ENCODE measurements around the gene KRTAP12-2. TPM values are rescaled to one million over a fixed set of nuclear protein-coding genes. Genes with fewer than 3 reads are reported as not detected.

The KRTAP12-2 gene
- polyA plus RNA-seq, 1 donor (not counting 4 experiments of a cell fraction or from before 2014, with no cell fraction given), result not detected

DNA sequence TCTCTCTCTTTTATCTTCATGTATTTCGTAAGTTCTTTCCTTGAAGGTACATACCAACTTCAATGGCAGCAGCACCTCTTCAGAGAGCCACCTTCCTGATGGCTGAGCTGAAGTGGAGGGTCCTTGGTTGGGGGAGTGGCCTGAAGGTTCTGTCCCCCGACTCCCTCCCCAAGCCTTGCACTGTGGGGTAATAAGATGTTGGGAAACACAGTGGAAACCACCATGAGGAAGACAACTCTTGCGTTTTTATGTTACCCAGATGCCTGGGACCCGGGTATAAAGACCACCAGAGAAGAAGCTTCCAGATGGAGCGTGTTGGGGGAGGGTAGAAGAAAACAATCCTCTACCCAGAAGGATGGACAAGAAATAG, 8.2 kb downstream of the KRTAP12-2 start:
- DNase-seq (ENCODE audit: low read depth, low spot score), result no peak
- no peak for TF ChIP-seq EZH2 (IDR thresholded peaks at IDR 0.05; ENCODE audit: low read length)
- TF ChIP-seq, protein P1, sequence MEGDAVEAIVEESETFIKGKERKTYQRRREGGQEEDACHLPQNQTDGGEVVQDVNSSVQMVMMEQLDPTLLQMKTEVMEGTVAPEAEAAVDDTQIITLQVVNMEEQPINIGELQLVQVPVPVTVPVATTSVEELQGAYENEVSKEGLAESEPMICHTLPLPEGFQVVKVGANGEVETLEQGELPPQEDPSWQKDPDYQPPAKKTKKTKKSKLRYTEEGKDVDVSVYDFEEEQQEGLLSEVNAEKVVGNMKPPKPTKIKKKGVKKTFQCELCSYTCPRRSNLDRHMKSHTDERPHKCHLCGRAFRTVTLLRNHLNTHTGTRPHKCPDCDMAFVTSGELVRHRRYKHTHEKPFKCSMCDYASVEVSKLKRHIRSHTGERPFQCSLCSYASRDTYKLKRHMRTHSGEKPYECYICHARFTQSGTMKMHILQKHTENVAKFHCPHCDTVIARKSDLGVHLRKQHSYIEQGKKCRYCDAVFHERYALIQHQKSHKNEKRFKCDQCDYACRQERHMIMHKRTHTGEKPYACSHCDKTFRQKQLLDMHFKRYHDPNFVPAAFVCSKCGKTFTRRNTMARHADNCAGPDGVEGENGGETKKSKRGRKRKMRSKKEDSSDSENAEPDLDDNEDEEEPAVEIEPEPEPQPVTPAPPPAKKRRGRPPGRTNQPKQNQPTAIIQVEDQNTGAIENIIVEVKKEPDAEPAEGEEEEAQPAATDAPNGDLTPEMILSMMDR (optimal IDR thresholded peaks at IDR 0.05 in 1 of 3, IDR thresholded peaks at IDR 0.05 in 1 of 3, conservative IDR thresholded peaks at IDR 0.05 in 1 of 3; ENCODE audit: extremely low read depth in 1 of 3, insufficient read depth in 2 of 3, low read length in 3 of 3), result no peak
- dilution Hi-C loops (cut with MboI; ENCODE audit: extremely low pct_ligation_motif_present, low sequenced_read_pairs), result no loop called here

DNA sequence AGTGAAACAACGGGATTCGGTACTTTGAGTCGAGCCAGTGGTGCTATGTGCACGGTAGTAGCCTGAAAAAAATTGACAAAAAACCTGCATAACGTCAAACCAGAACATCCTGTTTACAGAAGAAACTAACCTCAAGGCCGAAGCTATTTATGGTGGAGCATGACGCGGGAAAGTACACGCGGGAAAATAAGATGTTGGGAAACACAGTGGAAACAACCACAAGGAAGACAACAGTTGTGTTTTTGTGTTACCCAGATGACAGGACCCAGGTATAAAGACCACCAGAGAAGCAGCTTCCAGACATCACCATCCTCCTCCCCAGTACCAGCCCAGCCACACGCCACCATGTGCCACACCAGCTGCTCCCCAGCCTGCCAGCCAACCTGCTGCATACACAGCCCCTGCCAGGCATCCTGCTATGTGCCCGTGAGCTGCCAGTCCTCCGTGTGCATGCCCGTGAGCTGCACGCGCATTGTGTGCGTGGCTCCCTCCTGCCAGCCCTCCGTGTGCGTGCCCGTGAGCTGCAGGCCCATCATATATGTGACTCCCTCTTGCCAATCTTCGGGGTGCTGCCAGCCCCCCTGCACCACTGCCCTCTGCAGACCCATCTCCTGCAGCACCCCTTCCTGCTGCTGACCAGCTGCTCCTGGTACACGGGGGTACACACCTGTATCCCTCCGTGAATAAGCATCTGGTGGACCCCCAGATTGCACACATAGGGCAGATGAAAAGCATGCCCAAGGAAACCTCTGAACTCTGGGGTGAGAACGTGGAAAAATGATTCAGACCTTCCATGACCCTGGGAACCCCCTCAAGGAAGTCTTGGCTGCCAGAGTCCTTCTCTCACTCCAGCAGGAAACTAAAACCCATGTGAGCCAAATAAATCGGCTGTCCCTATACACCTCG, 8.8 kb downstream of the KRTAP12-2 start, which contains the start of gene KRTAP12-3:
Gene KRTAP12-3, plus strand, starts transcription at position 298 of the 906 bp plus-strand sequence. Its CDS starts 48 bp downstream, at position 346.
- Histone ChIP-seq H3K79me2 (ENCODE audit: control insufficient read depth, insufficient read depth, low read length) (no peaks in the 10 kb centered on the region), H3K4me3 (ENCODE audit: control insufficient read depth in 2 of 3, extremely low read depth in 1 of 3, insufficient read depth in 2 of 3, low read depth in 1 of 3, low read length in 3 of 3) (no peak within 1 kb of the TSS), H3K9me1 (ENCODE audit: control insufficient read depth, extremely low read depth, insufficient read depth, low read length) (no peaks in the 10 kb centered on the region), H3K4me1 (ENCODE audit: control insufficient read depth, extremely low read depth, insufficient read depth, low read length) (no peaks in the 10 kb centered on the region), H3K9ac (ENCODE audit: control insufficient read depth, extremely low read depth, insufficient read depth, low read length) (no peak within 1 kb of the TSS), H2AFZ (ENCODE audit: control insufficient read depth, low read length) (no peak within 1 kb of the TSS), H3K9me3 (ENCODE audit: control insufficient read depth, low read depth, low read length) (no peaks in the 10 kb centered on the region), H3K27ac (ENCODE audit: control insufficient read depth, insufficient read depth, low read length) (no peak within 1 kb of the TSS), H3K36me3 (ENCODE audit: control insufficient read depth in 2 of 2, extremely low read depth in 1 of 2, insufficient read depth in 2 of 2, low read length in 2 of 2) (no peaks in the 10 kb centered on the region), H3K27me3 (ENCODE audit: control insufficient read depth, extremely low read depth, insufficient read depth, low read length) (no peaks in the 10 kb centered on the region), H3K4me2 (ENCODE audit: control insufficient read depth, extremely low read depth, insufficient read depth, low read depth, low read length) (no peak within 1 kb of the TSS), H4K20me1 (ENCODE audit: control insufficient read depth, extremely low read depth, insufficient read depth, low read length) (no peaks in the 10 kb centered on the region)
- TF ChIP-seq, protein P1 (optimal IDR thresholded peaks at IDR 0.05 in 1 of 3, IDR thresholded peaks at IDR 0.05 in 1 of 3, conservative IDR thresholded peaks at IDR 0.05 in 1 of 3; ENCODE audit: extremely low read depth in 1 of 3, insufficient read depth in 2 of 3, low read length in 3 of 3), result no peak
- no peak for TF ChIP-seq EZH2 (IDR thresholded peaks at IDR 0.05; ENCODE audit: low read length)
- no peak for DNase-seq (ENCODE audit: low read depth, low spot score)
- no peak for FAIRE-seq
- dilution Hi-C loops (cut with MboI; ENCODE audit: extremely low pct_ligation_motif_present, low sequenced_read_pairs), result no loop called here

More for the DNA sequence above, 8.2 kb downstream of the KRTAP12-2 start:
- Histone ChIP-seq H3K4me1 (ENCODE audit: control insufficient read depth, extremely low read depth, insufficient read depth, low read length) (no peaks in the 10 kb centered on the region), H3K9ac (ENCODE audit: control insufficient read depth, extremely low read depth, insufficient read depth, low read length) (no peak overlapping the region), H3K9me3 (ENCODE audit: control insufficient read depth, low read depth, low read length) (no peaks in the 10 kb centered on the region), H3K27ac (ENCODE audit: control insufficient read depth, insufficient read depth, low read length) (no peak overlapping the region), H3K79me2 (ENCODE audit: control insufficient read depth, insufficient read depth, low read length) (no peaks in the 10 kb centered on the region), H3K4me3 (ENCODE audit: control insufficient read depth in 2 of 3, extremely low read depth in 1 of 3, insufficient read depth in 2 of 3, low read depth in 1 of 3, low read length in 3 of 3) (no peak overlapping the region), H2AFZ (ENCODE audit: control insufficient read depth, low read length) (no peak overlapping the region), H3K4me2 (ENCODE audit: control insufficient read depth, extremely low read depth, insufficient read depth, low read depth, low read length) (no peak overlapping the region), H3K27me3 (ENCODE audit: control insufficient read depth, extremely low read depth, insufficient read depth, low read length) (no peaks in the 10 kb centered on the region), H4K20me1 (ENCODE audit: control insufficient read depth, extremely low read depth, insufficient read depth, low read length) (no peaks in the 10 kb centered on the region), H3K36me3 (ENCODE audit: control insufficient read depth in 2 of 2, extremely low read depth in 1 of 2, insufficient read depth in 2 of 2, low read length in 2 of 2) (no peaks in the 10 kb centered on the region), H3K9me1 (ENCODE audit: control insufficient read depth, extremely low read depth, insufficient read depth, low read length) (no peaks in the 10 kb centered on the region)
- no peak for FAIRE-seq
